GM21723 (cell line): ENCODE results near the gene TBC1D23.
"Not testable (repeated sequence)": the region's sequence is repeated elsewhere in the genome, so short reads cannot be mapped to it uniquely, and the experiment has no call there.

Experiments used
- ATAC-seq: cut with Tn5 transposase; IDR thresholded peaks from one replicate; pipeline ENCODE4 v1.9.1; 2021; ENCODE audit warnings: mild to moderate bottlenecking, moderate library complexity; ENCODE audit not compliant: unreplicated experiment

The TBC1D23 gene

DNA sequence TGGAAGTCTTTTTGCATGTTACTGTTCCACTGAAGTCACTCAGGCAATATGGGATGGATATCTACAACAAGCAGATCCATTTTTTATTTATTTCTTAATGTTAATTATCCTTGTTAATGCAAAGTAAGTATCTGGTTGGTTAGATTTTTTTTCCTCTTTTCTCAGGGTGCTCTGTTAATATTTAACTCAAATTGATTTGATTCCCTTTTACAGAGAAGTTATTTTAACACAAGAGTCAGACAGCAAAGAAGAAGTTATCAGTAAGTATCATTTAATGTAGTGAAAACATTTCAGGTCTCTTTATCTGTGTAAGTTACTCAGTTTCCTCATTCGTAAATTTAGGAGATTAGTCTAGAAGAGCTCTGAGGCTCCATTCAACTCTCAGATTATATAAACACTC, 34.3 kb downstream of the TBC1D23 start:
- no peak for ATAC-seq

GRCh38 chr3:100297784-100298183, 37.0 kb downstream of the TBC1D23 start:
- ATAC-seq = no peak

- no peak for ATAC-seq
These were observed 38.2 kb downstream of the TBC1D23 start for GRCh38 chr3:100299016-100299415.

- ATAC-seq = no peak
These were observed 45.9 kb downstream of the TBC1D23 start for GRCh38 chr3:100306695-100307094.

GRCh38 chr3:100310355-100310965, 49.7 kb downstream of the TBC1D23 start:
- no peak for ATAC-seq

DNA sequence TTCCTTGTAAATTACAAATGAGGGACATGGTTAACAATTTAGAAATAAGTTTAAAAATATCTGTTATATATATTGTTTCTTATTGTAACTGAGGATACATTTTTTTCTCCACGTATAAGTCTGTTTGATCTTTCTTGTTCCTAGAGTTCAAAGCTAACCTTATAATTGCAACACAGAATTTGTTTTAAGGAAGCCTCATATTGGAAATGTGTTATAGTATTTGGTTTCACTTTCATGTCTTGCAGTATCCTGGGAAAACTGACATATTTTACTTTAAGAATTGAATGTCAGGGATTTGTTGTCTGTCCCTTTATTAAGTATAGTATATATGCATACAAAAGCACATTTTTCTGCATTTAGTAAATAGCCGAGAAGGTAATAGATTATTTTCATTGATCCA, 50.2 kb downstream of the TBC1D23 start:
- no peak for ATAC-seq

- ATAC-seq = peak; percentile 73
These were observed 55.9 kb downstream of the TBC1D23 start for GRCh38 chr3:100316641-100317069.

- ATAC-seq = peak; percentile 73
These were observed 57.1 kb downstream of the TBC1D23 start for GRCh38 chr3:100317912-100318311.

DNA sequence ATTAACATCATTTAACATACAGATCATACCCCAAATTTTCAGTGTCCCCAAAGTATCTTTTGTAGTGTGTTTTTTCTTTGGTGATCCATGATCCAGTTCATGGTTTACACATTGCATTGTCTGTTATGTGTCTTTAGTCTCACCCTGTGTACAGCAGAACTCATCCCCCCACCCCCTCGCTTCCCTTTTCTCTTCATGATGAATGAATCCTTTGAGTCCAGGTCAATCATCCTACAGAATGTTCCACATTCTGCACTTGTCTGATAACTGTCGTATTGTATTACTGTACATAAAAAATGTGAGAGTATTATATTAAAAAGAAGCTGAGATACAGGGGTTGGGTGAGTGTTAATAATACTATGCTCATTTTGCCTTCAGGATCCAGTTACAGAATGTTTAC, 59.2 kb downstream of the TBC1D23 start:
- no peak for ATAC-seq

DNA sequence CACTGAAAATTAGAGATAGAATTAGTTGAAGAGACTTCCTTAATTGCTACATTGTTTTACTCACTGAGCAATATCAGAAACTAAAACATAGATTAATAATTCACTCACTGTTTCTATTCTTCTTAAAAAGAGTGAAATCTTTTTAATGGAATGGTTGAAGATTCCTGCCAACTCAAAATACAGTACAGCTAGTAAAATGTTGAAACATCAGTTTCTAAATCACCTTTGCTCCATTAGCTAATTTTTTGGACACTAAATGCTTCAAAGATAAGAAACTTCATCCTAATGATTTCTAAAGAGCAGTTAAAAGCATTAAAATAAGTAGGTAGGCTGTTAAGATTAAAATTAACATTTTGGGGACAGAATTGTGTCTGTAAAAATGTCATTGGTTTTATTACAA, 63.3 kb downstream of the TBC1D23 start:
- no peak for ATAC-seq

- ATAC-seq = no peak
These were observed 65.0 kb downstream of the TBC1D23 start for GRCh38 chr3:100325827-100326226.

DNA sequence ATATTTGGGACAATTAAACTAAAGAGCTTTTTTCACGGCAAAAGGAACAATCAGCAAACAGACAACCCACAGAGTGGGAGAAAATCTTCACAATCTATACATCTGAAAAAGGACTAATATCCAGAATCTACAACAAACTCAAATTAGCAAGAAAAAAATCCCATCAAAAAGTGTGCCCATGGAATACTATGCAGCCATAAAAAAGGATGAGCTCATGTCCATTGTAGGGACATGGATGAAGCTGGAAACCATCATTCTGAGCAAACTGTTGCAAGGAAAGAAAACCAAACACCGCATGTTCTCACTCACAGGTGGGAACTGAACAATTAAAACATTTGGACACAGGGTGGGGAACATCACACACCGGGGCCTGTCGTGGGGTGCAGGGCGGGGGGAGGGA, 66.6 kb downstream of the TBC1D23 start:
- not testable (repeated sequence) for ATAC-seq

- no peak for ATAC-seq
These were observed 69.2 kb downstream of the TBC1D23 start for GRCh38 chr3:100329800-100330489.

GRCh38 chr3:100330651-100331050, 69.9 kb downstream of the TBC1D23 start:
- no peak for ATAC-seq

DNA sequence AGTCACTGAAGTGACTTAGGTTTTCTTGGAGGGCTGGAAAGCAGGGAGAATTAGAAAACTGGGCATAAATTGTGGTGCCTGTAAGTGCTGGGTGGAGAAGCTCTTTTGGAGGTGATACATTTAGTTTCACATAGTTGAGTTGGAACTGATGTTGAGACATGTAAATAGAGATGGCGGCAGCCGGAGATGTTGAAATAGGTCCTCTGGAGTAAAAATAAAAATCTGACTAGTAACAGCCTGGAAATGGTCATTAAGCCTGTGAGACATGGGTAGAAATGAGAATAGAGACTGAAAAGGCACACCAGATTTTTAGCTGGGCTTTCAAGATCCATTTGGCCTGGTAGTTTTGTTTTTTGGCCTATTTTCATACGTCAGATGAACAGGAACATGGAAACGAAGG, 70.9 kb downstream of the TBC1D23 start:
- no peak for ATAC-seq

DNA sequence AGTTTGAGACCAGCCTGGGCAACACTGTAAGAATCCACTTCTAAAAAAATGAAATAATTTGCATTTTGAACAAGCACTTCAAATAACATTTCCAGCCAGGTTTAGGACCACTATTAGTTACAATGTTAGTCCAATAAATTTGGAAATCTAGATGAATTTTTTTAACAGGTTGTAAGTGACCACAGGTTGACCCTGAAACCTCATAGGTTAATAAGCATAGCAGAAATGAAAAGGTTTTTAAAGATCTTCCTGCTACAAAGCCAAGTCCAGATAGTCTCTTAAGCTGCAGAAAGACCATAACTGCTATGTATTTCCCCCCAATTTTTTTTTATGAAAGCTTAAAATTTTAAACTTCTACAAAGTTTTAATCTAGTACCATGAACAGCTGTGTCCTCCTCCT, 72.3 kb downstream of the TBC1D23 start:
- no peak for ATAC-seq

DNA sequence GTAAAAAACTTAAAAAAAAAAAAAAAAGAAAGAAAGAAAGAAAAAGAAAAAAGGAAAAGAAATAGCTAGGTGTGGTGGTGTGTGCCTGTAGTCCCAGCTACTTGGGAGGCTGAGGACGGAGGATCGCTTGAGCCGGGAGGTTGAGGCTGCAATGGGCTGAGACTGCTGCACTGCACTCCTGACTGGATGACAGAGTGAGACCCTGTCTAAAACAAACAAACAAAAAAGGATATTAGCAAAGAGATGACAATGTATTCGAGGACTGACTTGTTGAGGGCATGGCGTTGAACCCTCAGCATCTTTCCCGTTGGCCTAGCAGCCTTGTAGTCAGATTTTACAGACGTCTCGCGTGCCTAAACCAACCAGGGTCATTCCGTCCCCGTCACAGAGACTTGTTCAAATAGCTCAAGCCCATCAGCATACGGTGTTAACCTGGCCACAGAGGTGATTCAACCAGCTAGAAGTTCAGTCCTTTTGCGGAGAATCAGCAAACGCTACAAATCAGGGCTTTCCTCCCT, 73.2 kb downstream of the TBC1D23 start:
- peak; percentile 35 for ATAC-seq

GRCh38 chr3:100334488-100335351, 73.9 kb downstream of the TBC1D23 start, which contains the start of gene NIT2:
Gene NIT2, plus strand, starts transcription at chr3:100334757. Its CDS starts 35 bp downstream, at chr3:100334792.
- ATAC-seq = peak; percentile 98

DNA sequence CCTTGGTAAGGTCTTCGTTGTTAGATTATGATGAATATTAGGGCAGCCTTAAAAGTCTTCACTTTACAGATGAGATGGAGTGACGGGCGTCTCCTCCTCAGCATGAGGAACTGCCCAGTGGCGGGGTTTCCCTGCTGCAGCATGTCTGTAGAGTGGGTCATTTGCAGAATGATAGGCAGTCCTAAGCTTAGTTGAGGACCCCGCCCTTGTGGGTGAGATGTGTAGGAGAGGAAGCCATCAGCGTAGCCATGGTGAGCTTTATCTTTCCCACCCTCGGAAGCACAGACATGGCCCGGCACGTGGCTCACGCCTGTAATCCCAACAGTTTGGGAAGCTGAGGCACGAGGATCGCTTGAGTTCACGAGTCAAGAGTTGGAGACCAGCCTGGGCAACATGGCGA, 74.6 kb downstream of the TBC1D23 start:
- peak; percentile 43 for ATAC-seq

DNA sequence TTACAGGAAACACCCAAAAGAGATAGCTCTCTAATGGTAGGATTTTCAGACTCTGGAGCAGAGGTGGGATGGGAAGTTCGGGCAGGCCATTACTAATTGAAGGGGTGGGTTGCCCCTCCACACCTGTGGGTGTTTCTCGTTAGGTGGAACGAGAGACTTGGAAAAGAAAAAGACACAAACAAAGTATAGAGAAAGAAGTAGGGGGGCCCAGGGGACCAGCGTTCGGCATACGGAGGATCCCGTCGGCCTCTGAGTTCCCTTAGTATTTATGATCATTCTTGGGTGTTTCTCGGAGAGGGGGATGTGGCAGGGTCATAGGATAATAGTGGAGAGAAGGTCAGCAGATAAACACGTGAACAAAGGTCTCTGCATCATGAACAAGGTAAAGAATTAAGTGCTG, 75.4 kb downstream of the TBC1D23 start:
- not testable (repeated sequence) for ATAC-seq

DNA sequence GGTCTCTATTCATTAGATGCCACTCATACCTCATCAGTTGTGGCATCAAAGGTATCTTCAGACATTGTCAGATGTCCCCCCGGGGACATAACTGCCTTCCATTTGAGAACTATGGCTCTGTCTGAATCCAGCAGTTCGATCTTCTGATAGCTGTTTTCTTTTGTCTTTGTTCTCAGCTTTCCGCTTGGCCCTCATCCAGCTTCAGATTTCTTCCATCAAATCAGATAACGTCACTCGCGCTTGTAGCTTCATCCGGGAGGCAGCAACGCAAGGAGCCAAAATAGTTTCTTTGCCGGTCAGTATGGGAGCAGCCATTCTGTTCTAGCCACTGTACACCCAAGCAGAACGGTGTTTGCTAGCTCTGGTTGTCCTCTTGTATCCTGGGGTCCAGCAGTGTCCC, 78.1 kb downstream of the TBC1D23 start:
- ATAC-seq = no peak
